IPS-20b (cell line): Measurements from ENCODE around the gene CTPS1.

Source experiments
- H3K27ac ChIP-seq: one replicate; pipeline ENCODE4 v1.5.1; 2013; ENCODE audit warnings: low read length
- H3K27me3 ChIP-seq: 2 replicates; pipeline ENCODE4 v1.6.1; 2013; ENCODE audit warnings: mild to moderate bottlenecking, low read length, inconsistent platforms; ENCODE audit not compliant: insufficient read depth
- H3K36me3 ChIP-seq: 2 replicates; pipeline ENCODE4 v1.6.1; 2013; ENCODE audit warnings: low read depth, mild to moderate bottlenecking, inconsistent platforms, low read length, moderate library complexity; ENCODE audit not compliant: insufficient read depth
- H3K4me1 ChIP-seq: 2 replicates; pipeline ENCODE4 v1.6.1; 2013; ENCODE audit warnings: mild to moderate bottlenecking, control low read depth, inconsistent platforms, low read length, moderate library complexity; ENCODE audit not compliant: insufficient read depth
- H3K4me3 ChIP-seq: 2 replicates; pipeline ENCODE4 v1.5.1; 2013; ENCODE audit warnings: mild to moderate bottlenecking, low read length, inconsistent platforms
- H3K9ac ChIP-seq: 2 replicates; pipeline ENCODE4 v1.6.1; 2013; ENCODE audit warnings: low read depth, mild to moderate bottlenecking, inconsistent platforms, low read length, moderate library complexity
- H3K9me3 ChIP-seq: 2 replicates; pipeline ENCODE4 v1.6.1; 2013; ENCODE audit warnings: mild to moderate bottlenecking, low read depth, low read length, inconsistent platforms; ENCODE audit not compliant: insufficient read depth

CTPS1 gene

GRCh38 chr1:41018018-41018410 is 38.5 kb downstream of the CTPS1 start:
- Histone ChIP-seq H3K27ac (no peak overlapping the region), H3K9me3 (no peaks in the 10 kb centered on the region), H3K9ac (no peak overlapping the region), H3K4me1 (peaks cover 4% of the 10 kb centered on the region; the same call in 1 of the 2 replicates), H3K27me3 (peaks cover 10% of the 10 kb centered on the region; the same call in 1 of the 2 replicates), H3K4me3 (no peak overlapping the region), H3K36me3 (peaks cover 63% of the 10 kb centered on the region)

- Histone ChIP-seq H3K4me1 (peaks cover 4% of the 10 kb centered on the region; the same call in 1 of the 2 replicates), H3K9ac (no peak overlapping the region)
Measured at GRCh38 chr1:41019353-41019745, 39.9 kb downstream of the CTPS1 start.

GRCh38 chr1:41020109-41020576 is 40.6 kb downstream of the CTPS1 start:
- Histone ChIP-seq H3K4me3 (no peak overlapping the region), H3K4me1 (peaks cover 4% of the 10 kb centered on the region; the same call in 1 of the 2 replicates), H3K9ac (no peak overlapping the region), H3K27ac (no peak overlapping the region), H3K9me3 (no peaks in the 10 kb centered on the region), H3K27me3 (peaks cover 28% of the 10 kb centered on the region; the same call in 1 of the 2 replicates), H3K36me3 (peaks cover 42% of the 10 kb centered on the region)

More at GRCh38 chr1:41019353-41019745, 39.9 kb downstream of the CTPS1 start:
- Histone ChIP-seq H3K27me3 (peaks cover 23% of the 10 kb centered on the region; the same call in 1 of the 2 replicates), H3K4me3 (no peak overlapping the region), H3K9me3 (no peaks in the 10 kb centered on the region), H3K36me3 (peaks cover 50% of the 10 kb centered on the region), H3K27ac (no peak overlapping the region)

GRCh38 chr1:41020654-41021053 is 41.2 kb downstream of the CTPS1 start:
- Histone ChIP-seq H3K36me3 (peaks cover 37% of the 10 kb centered on the region), H3K9ac (no peak overlapping the region), H3K4me1 (peaks cover 4% of the 10 kb centered on the region; the same call in 1 of the 2 replicates), H3K9me3 (no peaks in the 10 kb centered on the region), H3K4me3 (no peak overlapping the region), H3K27me3 (peaks cover 28% of the 10 kb centered on the region; the same call in 1 of the 2 replicates), H3K27ac (no peak overlapping the region)

GRCh38 chr1:41021526-41022308 is 42.2 kb downstream of the CTPS1 start, which contains the start of gene SLFNL1:
TSS of gene SLFNL1 (minus strand) at chr1:41021725. CDS start at chr1:41020660, 1,065 bp downstream.
- no peak within 1 kb of the TSS; the same call in 1 of the 2 replicates for H3K9ac ChIP-seq
- peaks cover 4% of the 10 kb centered on the region; the same call in 1 of the 2 replicates for H3K4me1 ChIP-seq
- no peak within 1 kb of the TSS for H3K4me3 ChIP-seq
- peaks cover 26% of the 10 kb centered on the region for H3K36me3 ChIP-seq
- H3K27ac ChIP-seq = no peak within 1 kb of the TSS
- H3K9me3 ChIP-seq = no peaks in the 10 kb centered on the region
- peaks cover 35% of the 10 kb centered on the region; the same call in 1 of the 2 replicates for H3K27me3 ChIP-seq

- H3K36me3 ChIP-seq = peaks cover 19% of the 10 kb centered on the region; the same call in 1 of the 2 replicates
- peaks cover 35% of the 10 kb centered on the region; the same call in 1 of the 2 replicates for H3K27me3 ChIP-seq
- H3K9ac ChIP-seq = no peak overlapping the region
- no peak overlapping the region for H3K4me3 ChIP-seq
- H3K27ac ChIP-seq = no peak overlapping the region
- no peaks in the 10 kb centered on the region for H3K9me3 ChIP-seq
- peaks cover 4% of the 10 kb centered on the region; the same call in 1 of the 2 replicates for H3K4me1 ChIP-seq
Measured at GRCh38 chr1:41022424-41022823, 42.9 kb downstream of the CTPS1 start.

- Histone ChIP-seq H3K9me3 (no peaks in the 10 kb centered on the region), H3K4me3 (no peak overlapping the region), H3K27ac (no peak overlapping the region), H3K27me3 (peaks cover 35% of the 10 kb centered on the region; the same call in 1 of the 2 replicates), H3K36me3 (peaks cover 9% of the 10 kb centered on the region; the same call in 1 of the 2 replicates), H3K9ac (no peak overlapping the region), H3K4me1 (peaks cover 4% of the 10 kb centered on the region; the same call in 1 of the 2 replicates)
Measured at GRCh38 chr1:41023279-41023990, 43.9 kb downstream of the CTPS1 start.

GRCh38 chr1:41024953-41025352 is 45.5 kb downstream of the CTPS1 start:
- Histone ChIP-seq H3K9ac (no peak overlapping the region), H3K27ac (no peak overlapping the region), H3K36me3 (no peaks in the 10 kb centered on the region), H3K4me1 (peaks cover 4% of the 10 kb centered on the region; the same call in 1 of the 2 replicates), H3K4me3 (no peak overlapping the region), H3K9me3 (no peaks in the 10 kb centered on the region), H3K27me3 (peaks cover 35% of the 10 kb centered on the region; the same call in 1 of the 2 replicates)

- H3K4me1 ChIP-seq = peaks cover 2% of the 10 kb centered on the region; the same call in 1 of the 2 replicates
- H3K27ac ChIP-seq = no peak overlapping the region
- H3K36me3 ChIP-seq = no peaks in the 10 kb centered on the region
- H3K9ac ChIP-seq = no peak overlapping the region
- peaks cover 35% of the 10 kb centered on the region; the same call in 1 of the 2 replicates for H3K27me3 ChIP-seq
- no peaks in the 10 kb centered on the region for H3K9me3 ChIP-seq
- no peak overlapping the region for H3K4me3 ChIP-seq
Measured at GRCh38 chr1:41025979-41026819, 46.7 kb downstream of the CTPS1 start.

GRCh38 chr1:41028034-41028642 is 48.6 kb downstream of the CTPS1 start:
- H3K27me3 ChIP-seq = peaks cover 24% of the 10 kb centered on the region; the same call in 1 of the 2 replicates
- no peaks in the 10 kb centered on the region for H3K4me1 ChIP-seq
- H3K9ac ChIP-seq = no peak overlapping the region
- no peak overlapping the region for H3K27ac ChIP-seq
- H3K36me3 ChIP-seq = no peaks in the 10 kb centered on the region
- no peaks in the 10 kb centered on the region for H3K9me3 ChIP-seq
- H3K4me3 ChIP-seq = no peak overlapping the region
